Stimulated activated naive CD4-positive, alpha-beta T cell (primary cell): ENCODE data around the gene VASN.

ENCODE experiments used
- DNase-seq, 6 experiments: peaks; one replicate each; lab custom pipeline; 2025; lab: John Stamatoyannopoulos, UW

Gene VASN

DNA sequence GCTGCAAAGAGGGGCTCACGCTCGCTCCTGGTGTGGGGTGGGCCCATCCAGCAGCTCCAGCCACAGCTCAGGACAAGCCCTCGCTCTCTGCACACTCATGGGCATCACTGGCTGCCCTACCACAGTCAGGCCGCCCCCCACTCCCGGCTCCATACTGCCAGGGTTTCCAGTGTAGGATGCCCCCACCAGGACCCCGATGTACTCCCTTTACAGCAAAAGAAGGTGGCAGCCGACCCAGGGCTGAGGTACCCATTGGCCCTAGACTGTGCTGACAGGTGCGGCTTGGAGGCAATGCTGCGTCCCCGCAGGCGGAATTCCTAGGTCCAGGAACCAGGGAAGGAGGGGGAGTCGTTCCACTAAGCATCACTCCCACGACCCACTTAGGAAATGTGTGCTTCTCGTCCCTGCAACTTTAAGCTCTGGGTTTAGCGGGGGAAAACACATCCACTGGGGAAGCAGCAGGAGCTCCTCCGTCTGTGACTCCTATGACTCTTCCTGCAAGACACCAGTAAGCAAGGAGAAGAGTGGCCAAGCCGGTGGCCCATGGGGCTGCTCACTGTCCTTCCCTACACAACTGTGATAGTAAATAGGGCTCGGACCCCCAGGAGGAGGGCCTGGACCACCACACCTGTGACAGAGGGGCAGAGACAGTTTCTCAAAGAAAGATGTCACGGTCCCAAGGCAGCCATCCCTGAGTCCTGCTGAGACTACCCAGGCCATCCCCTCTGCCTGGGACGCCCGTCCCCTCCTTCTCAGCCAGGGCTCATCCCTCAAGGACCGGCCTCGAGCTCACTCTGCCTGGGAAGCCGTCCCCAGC is 31.7 kb downstream of the VASN start:
- DNase-seq = no peak

DNA sequence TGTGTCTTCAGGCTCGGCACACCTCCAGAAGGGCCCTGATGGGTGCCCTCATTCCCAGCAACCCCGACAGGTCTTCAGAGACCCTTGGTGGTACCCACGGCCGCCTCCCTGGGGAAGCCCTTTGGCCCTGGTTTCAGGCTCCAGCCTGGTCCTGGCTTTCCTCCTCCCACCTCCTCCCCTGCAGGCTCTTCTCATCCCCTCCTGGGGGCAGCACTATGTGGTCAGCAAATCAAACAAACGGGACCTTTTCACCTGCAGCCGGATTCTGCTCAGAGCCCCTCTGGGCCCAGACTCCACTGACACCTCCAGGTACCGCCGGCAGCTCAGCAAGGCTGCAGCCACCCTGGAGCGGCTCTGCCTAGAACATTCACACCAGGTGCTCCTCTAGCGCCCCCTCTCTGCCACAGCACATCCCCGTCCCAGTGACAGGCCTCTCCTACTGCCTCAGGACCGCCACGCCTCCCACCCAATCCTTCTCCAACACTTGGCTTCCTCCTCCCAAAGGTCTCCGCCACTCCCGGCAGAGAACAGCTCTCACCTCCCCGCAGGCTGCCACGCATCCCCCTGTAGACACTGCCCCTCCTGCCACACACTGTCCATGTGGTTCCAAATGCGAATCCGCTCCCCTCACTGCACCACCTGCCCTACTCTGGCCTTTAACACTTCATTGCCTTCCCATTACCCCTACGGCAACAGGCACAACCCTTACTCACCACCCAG is 32.8 kb downstream of the VASN start:
- peak in 3 of 6 experiments; percentile 13 to 37 (median 23) for DNase-seq

DNA sequence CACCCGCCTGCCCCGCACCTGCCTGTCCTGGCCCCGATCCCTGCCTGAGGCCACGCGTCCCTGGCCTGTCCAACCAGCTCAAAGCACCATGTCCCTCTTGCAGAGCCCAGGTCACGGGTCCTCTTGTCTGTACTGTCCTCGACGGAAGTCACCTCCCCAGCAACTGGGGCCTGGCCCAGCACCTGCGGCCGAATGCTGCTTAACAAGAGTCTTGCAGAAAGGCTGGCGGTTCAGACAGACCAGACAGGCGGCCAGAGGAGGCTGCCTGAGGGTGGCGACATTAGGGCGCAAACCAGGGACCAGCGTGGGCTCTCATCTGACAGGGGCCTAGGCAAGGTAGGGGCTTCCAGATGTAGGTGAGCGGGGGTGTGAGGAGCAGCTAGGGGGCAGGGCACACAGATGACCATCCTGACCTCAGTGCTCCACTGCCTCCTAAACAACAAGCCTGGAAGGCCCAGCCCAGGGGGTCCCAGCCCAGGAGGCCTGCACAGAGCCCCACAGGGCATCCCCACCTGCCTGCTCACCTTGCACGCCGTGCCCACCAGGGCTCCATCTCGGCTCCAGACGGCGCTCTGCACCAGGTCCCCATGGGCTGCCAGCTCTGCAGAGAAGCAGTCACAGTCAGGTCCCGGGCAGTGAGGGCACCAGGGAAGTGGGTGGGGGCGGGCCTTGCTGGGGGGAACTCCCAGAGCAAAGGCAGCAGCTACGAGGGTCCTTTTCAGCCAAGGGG is 33.5 kb downstream of the VASN start:
- DNase-seq = no peak

DNA sequence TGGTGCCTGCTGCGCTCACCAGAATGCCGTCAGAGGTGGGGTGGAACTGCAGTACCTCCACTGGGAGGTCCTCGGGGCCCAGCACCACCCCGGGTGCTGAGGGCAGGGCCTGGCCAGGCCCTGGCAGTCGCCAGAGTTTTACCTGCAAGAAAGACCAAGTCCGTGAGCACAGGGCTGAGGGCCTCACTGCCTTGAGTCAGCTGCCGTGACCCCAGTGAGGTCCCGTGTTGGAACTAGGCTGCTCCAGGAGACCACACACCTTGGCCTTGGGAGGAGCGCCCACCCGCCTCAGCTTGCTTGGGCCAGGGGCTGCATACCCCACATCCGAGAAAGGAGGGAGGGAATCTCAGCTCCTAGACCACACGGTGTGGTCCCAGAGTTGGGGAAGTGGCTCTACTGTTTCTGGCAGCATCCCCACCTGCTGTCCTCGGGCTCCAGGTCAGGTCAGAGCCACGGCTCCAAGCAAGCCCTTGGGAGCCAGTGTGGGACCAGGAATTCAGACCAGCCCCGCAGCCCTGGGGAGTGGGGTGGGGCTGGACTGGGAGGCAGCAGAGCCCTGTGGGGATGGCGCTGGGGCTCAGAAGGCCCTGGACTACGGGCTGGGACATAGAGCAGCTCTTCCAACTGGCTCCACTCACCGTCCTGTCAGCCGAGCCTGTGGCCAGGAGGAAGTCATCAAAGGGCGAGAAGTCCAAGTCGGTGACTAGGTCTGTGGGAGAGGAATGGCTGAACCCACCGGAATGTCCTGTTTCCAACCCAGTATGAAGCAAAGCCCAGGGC is 36.1 kb downstream of the VASN start:
- no peak for DNase-seq

DNA sequence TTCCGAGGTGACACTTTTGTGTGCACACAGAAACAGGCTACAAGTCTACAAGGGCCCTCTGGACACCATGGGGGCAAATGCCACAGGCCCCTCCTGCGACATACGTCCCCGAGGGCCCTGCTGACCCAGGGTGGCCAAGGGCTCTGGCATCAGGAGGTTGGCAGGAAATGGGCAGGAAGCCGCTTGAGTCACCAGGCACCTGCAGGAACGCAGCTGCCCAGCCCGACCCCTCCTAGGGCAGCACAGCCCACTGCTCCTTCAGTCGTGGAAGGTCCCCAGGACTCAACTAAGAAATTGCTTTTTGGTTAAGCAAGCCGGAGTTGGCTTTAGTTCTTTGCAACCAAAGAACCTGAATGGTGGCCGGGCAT is 36.7 kb downstream of the VASN start:
- DNase-seq = no peak

DNA sequence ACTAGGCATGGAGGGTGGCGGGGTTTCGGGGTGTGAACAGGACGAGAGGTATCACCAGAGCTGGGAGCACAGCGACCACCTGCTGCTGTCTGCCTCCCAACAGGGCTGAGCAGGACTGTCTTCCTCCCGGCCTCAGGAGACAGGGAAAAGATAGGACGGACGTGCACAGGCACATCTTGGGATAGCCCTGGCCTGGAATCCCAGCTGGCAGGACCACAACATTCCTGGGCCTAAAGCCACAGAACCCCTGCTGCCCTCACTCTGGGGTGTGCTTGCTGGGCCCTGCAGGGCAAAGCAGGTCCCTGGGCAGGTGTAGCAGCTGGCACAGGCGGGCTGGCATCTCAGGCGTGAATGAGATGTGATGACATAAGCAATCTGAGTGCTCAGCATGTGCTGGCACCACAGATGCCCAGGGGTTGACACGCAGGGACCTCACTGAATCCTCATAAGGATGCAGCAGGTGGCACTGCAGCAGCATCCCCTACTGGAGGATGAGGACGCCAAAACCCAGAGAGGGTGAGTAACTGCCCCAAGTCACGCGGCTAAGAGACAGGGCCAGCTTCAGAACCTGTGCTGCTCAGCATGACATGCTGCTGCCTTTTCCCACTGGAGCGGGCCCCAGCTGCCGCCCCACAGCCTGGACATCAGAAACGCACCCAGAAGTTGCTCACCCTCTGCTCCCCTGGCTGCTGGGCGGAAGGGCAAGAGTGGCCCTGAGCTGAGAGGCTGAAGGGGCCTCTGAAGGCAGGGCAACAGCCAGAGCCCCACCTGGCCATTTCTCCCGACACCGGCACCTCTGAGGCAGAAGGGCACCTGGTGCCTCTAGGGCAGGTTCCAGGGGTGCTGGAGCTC is 37.7 kb downstream of the VASN start:
- no peak for DNase-seq

DNA sequence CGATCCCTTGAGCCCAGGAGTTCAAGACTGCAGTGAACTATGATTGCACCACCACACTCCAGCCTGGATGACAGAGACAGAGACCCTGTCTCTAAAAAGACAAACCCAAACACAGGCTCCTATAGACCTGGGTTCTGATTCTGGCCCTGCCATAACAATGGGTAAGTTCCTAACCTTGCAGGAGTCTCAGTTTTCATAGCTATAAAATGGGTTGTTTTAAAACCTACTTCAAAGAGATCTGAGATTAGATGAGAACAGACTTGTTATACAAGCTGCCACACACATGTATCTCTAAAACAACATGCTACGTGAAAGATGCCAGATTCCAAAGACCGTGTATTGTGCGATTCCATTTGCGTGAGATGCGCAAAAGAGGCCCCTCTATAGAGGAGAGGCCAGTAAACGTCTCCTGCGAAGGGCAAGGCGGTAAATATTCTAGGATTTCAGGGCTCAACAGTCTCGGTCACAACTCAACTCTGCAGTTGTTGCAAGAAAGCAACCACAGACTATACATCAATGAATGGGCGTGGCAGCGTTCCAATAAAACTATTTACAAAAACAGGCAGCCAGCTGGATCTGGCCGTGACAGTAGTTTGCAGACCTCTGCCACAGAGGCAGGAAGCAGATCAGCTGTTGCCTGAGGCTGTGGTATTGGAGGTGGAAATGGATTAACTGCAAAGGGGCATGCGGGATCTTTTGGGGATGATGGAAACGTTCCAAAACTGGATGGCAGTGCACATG is 38.9 kb downstream of the VASN start:
- DNase-seq = no peak

DNA sequence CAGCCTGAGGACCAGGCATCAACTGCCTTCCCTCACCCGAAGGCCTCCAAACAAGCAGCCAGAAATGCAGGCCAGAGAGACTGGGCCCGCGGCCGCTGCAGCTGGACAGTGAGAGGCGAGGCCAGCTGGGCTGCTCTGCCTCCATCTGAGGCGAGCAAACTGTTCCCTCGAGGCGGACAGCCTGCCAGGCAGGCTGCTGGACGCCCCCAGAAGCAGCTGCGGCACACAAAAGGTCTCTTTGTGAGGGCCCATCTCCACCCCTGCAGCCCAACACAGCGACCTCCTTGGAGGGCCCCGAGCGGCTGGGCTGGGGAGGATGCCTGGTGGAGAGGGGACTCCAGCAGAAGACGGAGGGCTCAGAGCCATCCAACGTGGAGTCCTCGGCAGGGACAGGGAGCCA is 40.0 kb downstream of the VASN start:
- no peak for DNase-seq

DNA sequence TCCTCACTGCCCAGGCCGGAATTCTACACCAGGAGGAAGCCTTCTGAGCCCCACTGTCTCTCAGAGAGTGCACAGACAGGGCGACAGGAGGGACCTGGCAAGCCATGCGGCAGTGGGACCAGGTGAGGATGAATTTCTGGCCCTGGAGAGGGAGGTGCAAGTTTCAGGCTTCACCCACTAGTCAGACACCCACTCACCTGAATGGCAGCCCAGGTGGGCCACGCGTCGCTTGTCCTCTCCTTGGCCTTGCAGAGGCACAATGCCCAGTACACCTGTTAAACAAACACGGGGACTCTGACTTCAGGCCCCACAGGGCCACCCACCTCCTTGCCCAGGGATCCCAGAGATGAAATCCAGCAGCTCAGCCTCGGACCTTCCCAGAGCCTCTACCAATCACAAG is 40.5 kb downstream of the VASN start:
- no peak for DNase-seq

DNA sequence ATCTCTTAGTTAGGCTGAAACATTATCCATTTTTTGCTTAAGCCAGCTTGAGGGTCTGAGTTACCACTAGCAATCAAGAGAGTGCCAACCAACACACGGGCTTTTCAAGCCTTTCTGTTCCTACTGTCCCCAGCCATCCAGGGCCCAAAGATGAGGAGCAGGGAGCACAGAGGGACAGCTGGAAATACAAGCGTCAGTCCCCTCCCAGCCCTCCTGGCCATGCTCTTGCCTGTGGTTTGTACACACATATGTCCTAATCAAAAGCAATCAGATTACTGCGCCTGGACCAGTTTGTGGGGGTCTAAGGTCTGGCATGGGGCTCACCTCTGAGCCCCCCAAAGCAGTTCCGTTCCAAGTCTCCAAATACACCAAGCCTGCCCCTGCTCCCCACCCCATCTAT is 41.2 kb downstream of the VASN start:
- DNase-seq = no peak

DNA sequence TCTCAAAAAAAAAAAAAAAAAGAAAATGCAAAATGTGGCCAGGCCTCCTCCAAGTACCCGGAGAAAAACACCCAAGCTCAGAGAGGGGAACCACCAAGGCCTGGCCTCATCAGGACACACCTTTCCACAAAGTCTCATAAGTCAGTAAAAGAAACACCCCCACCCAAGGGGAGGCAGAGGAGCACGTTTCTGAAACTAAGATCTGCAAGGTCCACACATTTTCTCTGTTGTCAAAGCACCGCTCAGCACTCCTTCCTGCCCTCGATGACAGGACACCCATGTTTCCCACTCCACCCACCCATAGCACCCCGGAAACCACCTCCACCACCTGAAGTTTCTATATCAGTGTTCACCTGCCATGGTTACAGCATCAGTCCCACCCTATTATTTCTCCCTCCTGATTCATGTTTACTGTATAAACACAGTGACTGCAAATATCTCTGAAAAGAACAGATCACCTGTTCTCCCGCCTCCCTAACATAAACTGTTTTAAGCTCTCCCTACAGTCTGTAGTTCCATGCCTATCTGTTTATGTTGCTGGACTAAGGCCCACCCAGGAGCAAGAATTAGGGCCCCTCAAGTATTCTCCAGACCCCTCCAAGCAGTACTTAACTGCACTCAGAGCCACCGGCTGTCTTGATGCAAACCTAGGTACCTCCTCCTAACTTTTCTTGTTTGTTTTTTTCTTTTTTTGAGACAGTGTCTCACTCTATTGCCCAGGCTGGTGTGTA is 42.7 kb downstream of the VASN start:
- peak; percentile 38 to 88 (median 70) for DNase-seq

DNA sequence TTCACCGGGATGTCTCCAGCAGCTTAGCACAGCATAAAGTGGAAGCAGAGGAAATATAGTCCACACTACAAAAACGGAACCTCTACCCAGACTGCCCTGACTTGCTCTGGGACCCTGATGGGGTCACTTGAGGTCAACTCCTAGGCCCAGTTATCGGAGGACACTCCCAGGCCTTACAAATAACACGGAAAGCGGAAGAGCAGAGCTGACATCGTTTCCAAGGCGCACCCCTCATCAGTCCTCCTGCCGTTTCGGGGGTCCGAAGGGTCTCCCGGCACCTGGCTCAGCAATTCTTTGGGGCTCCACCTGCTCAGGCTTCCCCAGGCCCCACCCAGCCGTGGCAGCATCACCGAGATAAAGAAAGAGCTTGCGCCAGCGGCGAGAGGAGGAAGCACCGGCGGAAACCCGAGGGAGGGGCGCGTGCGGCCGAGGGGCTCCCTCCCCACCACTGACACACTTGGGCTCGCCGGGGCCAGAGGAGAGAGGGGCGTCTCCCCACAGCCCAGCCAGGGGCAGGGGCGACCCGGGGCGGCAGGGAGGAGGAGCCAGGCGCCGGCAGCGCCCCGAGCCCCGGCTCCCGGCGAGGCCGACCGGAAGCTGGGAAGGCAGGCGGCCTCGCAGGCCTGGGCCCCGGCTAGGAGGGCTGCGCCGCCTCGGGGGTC is 44.0 kb downstream of the VASN start:
- peak; percentile 31 to 69 (median 52) for DNase-seq

DNA sequence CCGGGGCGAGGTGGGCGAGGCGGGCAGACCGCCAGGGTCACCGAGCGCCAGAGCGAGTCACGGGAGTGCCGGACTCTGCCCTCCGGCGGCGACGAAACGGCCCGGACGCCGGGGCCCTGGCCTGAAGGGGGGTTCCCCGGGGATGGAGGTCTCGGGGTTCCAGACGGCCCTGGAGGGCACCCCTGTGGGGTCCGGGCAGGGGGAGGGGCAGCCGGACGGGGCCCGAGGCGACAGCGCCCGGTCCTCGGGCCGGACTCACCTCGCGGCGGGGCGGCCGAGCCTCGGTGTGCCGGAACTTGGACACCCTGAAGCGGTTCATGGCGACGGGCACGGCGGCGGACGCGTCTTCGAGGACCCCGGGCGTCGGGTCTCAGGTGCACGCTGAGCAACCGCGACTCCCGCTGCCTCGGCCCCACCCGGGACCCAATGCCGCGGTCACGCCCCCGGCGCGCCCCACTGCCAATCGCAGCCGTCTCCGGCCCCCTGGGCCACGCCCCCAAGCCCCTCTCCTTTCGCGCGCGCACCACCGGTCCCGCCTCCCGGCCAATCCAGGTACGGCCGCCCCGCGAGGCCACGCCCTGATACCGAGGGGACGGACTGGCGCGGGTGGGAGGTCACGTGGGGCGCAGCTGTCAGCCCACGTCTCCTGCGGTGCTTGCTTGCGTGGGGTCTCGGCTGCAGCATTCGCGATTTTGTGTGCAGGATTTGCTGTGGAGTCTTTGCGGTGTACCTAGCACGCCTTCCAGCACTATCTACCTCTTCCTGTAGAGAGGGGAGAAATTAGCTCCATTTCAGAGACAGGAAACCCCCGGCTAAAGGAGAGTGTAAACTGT is 44.8 kb downstream of the VASN start, which contains the start of gene CORO7:
Gene CORO7, minus strand, starts transcription at position 397 of the 833 bp plus-strand sequence. Its CDS starts 78 bp downstream, at position 319.
- DNase-seq = peak; percentile 97 to 99 (median 99)

DNA sequence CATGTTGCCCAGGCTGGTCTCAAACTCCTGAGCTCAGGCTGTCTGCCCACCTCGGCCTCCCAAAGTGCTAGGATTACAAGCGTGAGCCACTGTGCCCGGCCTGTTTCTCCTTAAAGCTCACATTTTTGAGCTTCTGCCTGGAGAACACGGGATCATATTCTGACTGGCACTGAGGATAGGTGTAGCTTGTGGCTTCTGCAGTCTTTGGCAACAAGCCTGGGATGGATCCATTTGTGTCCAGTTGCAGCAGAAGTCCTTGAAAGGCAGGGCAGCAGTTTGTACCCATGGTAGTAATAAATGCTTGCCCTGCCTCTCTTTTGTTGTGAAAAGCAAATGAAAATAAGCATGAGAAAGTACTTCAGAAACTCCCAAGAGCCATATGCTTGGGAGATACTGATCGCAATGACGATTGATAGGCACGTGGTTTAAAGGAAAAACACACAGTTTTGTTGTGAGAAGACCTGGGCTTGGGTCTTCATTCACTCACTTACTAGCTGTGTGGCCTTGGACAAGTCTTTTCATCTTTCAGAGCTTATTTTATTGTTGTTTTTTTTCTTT is 47.8 kb downstream of the VASN start:
- DNase-seq = no peak

DNA sequence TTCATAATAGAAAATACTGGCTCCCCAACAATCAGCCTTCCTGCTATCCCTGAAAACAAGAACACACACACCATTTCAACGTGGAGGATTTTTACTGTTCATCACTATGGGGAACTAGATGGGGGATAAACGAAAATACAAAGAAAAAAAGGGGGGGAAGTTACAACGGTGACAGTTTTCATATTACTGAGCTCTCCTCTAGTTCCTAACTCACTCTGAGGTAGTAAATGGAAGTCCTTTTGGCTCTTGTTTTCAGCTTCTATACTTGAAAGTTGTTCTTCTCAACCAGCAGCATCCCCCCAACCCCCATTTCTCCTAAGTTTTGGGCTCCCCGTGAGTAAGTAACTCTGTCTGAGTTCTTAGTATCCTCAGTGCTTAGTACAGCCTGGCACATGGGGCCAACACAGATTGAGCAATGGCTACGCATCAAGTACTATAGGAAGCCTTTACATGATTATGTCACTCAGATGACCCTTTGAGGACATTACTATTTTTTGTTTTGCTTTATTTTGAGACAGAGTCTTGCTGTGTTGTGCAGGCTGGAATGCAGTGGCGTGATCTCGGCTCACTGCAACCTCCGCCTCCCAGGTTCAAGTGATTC is 49.0 kb downstream of the VASN start:
- DNase-seq = no peak

DNA sequence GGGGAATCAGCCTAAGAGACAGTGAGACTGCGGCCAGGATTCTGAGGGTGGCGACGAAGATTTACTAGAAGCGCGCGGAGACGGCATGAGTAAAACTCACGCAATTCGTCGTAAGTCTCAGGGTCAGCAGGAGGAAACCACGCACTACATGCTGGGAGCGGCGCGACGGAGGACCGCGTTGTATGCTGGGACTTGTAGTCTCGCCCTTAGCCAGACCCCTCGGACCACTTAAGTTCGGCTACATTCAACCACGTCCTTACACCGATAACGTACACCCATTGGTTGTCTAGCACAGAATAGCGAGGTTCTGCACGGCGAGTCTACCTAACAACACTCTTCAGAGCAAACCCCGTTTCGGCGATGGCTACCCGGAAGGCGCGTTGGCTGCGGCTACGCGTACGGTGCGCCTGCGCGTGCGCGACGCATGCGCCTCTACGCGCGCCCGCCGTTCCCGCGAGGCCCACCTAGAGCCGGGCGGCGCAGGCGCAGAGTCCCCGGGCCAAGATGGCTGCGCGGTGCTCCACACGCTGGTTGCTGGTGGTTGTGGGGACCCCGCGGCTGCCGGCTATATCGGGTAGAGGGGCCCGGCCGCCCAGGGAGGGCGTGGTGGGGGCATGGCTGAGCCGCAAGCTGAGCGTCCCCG is 53.9 kb downstream of the VASN start, which contains the start of gene DNAJA3:
Gene DNAJA3, plus strand, starts transcription at position 491 of the 643 bp plus-strand sequence. Its CDS starts 14 bp downstream, at position 505.
- DNase-seq = peak; percentile 88 to 97 (median 93)
